HepG2 (cell line): ENCODE measurements around the gene LMTK2. TPM values are rescaled to one million over a fixed set of nuclear protein-coding genes. Genes with fewer than 3 reads are reported as not detected.

Experiments
- DNMT1 ChIP-seq: sonication (generic); formaldehyde crosslinking; IDR thresholded peaks from 2 replicates; pipeline ENCODE4 v1.5.1; 2020; ENCODE audit warnings: mild to moderate bottlenecking, missing genetic modification reagents
- FOXA3 ChIP-seq: IDR thresholded peaks from 2 replicates; pipeline ENCODE4 v1.6.1; 2016; ENCODE audit warnings: missing genetic modification reagents, missing compliant biosample characterization
- HDAC2 ChIP-seq: sonication (generic); formaldehyde crosslinking; IDR thresholded peaks from 2 replicates; pipeline ENCODE4 v1.4.0; 2020; ENCODE audit warnings: missing genetic modification reagents
- HOXA5 ChIP-seq: sonication (generic); formaldehyde crosslinking; IDR thresholded peaks from 2 replicates; pipeline ENCODE4 v1.4.0; 2020; ENCODE audit warnings: missing genetic modification reagents
- HOXA7 ChIP-seq: sonication (generic); formaldehyde crosslinking; IDR thresholded peaks from 2 replicates; pipeline ENCODE4 v1.8.1; 2022; ENCODE audit warnings: mild to moderate bottlenecking, missing genetic modification reagents, moderate library complexity
- HOXA9 ChIP-seq: sonication (generic); formaldehyde crosslinking; IDR thresholded peaks from 2 replicates; pipeline ENCODE4 v1.8.1; 2022; ENCODE audit warnings: missing genetic modification reagents, mild to moderate bottlenecking, moderate library complexity, borderline replicate concordance
- MAFF ChIP-seq: IDR thresholded peaks from 2 replicates; pipeline ENCODE4 v1.6.1; 2011; ENCODE audit warnings: low read depth, low read length, improper control_type of control experiment
- MLXIP ChIP-seq: sonication (generic); formaldehyde crosslinking; IDR thresholded peaks from 2 replicates; pipeline ENCODE4 v1.9.0; 2021; ENCODE audit warnings: missing genetic modification reagents, borderline replicate concordance
- MZF1 ChIP-seq: sonication (generic); formaldehyde crosslinking; IDR thresholded peaks from 2 replicates; pipeline ENCODE4 v1.8.1; 2023; ENCODE audit warnings: mild to moderate bottlenecking, missing genetic modification reagents, borderline replicate concordance
- SNAPC2 ChIP-seq: sonication (generic); formaldehyde crosslinking; IDR thresholded peaks from 2 replicates; pipeline ENCODE4 v1.8.1; 2022; ENCODE audit warnings: mild to moderate bottlenecking, missing genetic modification reagents
- SRSF9 ChIP-seq: fragments of 200-400 bp; formaldehyde crosslinking; IDR thresholded peaks from 2 replicates; pipeline ENCODE4 v1.6.1; 2018; ENCODE audit warnings: borderline replicate concordance, mild to moderate bottlenecking, low read depth, low read length; ENCODE audit not compliant: insufficient read depth, poor library complexity, severe bottlenecking
- TBX2 ChIP-seq: sonication (generic); formaldehyde crosslinking; IDR thresholded peaks from 2 replicates; pipeline ENCODE4 v1.5.0; 2020; ENCODE audit warnings: missing genetic modification reagents, mild to moderate bottlenecking, borderline replicate concordance
- U2AF1 ChIP-seq: fragments of 200-400 bp; formaldehyde crosslinking; optimal IDR thresholded peaks from 2 replicates; pipeline ENCODE3; 2017; ENCODE audit warnings: mild to moderate bottlenecking, low read depth, low read length
- ZNF12 ChIP-seq: sonication (generic); formaldehyde crosslinking; IDR thresholded peaks from 2 replicates; pipeline ENCODE4 v1.5.0; 2020; ENCODE audit warnings: missing genetic modification reagents
- ZNF460 ChIP-seq: sonication (generic); formaldehyde crosslinking; IDR thresholded peaks from 2 replicates; pipeline ENCODE4 v1.5.1; 2020; ENCODE audit warnings: missing genetic modification reagents, mild to moderate bottlenecking, borderline replicate concordance
- ZNF512 ChIP-seq: sonication (generic); formaldehyde crosslinking; IDR thresholded peaks from 2 replicates; pipeline ENCODE4 v1.4.0; 2020; ENCODE audit warnings: mild to moderate bottlenecking, missing genetic modification reagents
- ZNF737 ChIP-seq: sonication (generic); formaldehyde crosslinking; IDR thresholded peaks from 2 replicates; pipeline ENCODE4 v1.5.0; 2020; ENCODE audit warnings: missing genetic modification reagents, mild to moderate bottlenecking, borderline replicate concordance
- polyA plus RNA-seq, 8 experiments: library from polyadenylated mRNA; depleted of rRNA in 3 of 8; stranded (reverse) in 7 of 8; unstranded in 1 of 8; fragments of >200 nt; fragmentation: Illumina TruSeq in 4 of 8; extraction: Trizol in 4 of 8; gene quantifications; 2 replicates each; pipeline versions ENCODE4 v1.2.1 to v1.2.3, GENCODE V29; 2011 to 2016; ENCODE audit warnings: low read depth in 4 of 8, missing spikeins in 1 of 8, mixed read lengths in 1 of 8; ENCODE audit not compliant: insufficient read depth in 1 of 8
- total RNA-seq, 5 experiments: library from RNA; depleted of rRNA; stranded (reverse); fragments of >200 nt; fragmentation: Illumina TruSeq; extraction: Trizol; gene quantifications; 2 replicates each; pipeline ENCODE4 v1.2.3, GENCODE V29; 2016; ENCODE audit warnings: low read depth in 1 of 5
- TF ChIP-seq, protein P1 (sequence below): sonication (generic); formaldehyde crosslinking; IDR thresholded peaks from 2 replicates; pipeline ENCODE4 v1.5.1; 2020; ENCODE audit warnings: mild to moderate bottlenecking, missing genetic modification reagents
- TF ChIP-seq, protein P2 (sequence below): sonication (generic); formaldehyde crosslinking; IDR thresholded peaks from 2 replicates; pipeline ENCODE4 v1.4.0; 2020; ENCODE audit warnings: mild to moderate bottlenecking, missing genetic modification reagents
- TF ChIP-seq, protein P3 (sequence below): sonication (generic); formaldehyde crosslinking; IDR thresholded peaks from 2 replicates; pipeline ENCODE4 v1.8.0; 2022; ENCODE audit warnings: mild to moderate bottlenecking, missing genetic modification reagents

LMTK2 gene
- total and polyA plus RNA-seq, 2 of the 13 experiments (the other 11 are each of a cell fraction or from before 2014, with no cell fraction given) = 9.5 to 11.7 TPM

DNA sequence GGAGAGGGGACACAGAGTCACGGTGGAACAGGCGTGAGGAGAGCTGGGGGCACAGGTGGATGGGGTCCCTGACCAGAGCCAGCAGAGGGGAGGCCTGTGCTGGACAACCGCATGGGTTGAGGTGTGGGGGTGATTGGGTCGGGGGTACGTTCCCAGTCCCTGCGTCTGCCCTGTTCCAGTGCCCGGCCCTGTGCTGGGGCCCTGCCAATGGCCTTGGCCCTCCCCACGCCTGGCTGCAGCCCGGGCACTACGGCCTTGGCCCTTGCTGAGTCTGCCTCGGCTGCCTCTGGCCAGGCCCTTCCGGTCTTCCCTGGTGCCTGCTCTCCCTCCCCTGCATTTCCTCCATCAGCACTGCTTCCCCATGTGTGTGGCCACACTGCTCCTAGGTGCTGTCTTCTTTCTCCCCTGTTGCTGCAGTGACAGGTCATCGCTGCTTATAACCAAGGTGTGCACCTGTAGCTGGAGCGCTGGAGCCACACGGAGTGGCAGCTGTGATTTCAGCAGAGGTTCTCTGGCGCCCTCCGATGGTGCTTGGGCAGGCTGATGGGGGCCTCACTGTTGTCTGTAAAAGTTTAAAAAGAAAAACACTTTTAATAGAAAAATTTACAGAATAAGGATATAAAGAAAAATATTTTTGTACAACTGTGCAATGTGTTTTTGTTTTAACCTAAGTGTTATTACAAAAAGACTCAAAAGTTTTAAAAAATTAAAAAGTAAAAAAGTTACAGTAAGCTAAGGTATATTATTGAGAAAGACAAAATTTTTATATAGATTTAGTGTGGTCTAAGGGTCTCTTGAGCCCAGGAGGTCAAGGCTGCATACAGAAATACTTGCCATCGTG, 59.4 kb downstream of the LMTK2 start (continued):
- TF ChIP-seq, protein P1, sequence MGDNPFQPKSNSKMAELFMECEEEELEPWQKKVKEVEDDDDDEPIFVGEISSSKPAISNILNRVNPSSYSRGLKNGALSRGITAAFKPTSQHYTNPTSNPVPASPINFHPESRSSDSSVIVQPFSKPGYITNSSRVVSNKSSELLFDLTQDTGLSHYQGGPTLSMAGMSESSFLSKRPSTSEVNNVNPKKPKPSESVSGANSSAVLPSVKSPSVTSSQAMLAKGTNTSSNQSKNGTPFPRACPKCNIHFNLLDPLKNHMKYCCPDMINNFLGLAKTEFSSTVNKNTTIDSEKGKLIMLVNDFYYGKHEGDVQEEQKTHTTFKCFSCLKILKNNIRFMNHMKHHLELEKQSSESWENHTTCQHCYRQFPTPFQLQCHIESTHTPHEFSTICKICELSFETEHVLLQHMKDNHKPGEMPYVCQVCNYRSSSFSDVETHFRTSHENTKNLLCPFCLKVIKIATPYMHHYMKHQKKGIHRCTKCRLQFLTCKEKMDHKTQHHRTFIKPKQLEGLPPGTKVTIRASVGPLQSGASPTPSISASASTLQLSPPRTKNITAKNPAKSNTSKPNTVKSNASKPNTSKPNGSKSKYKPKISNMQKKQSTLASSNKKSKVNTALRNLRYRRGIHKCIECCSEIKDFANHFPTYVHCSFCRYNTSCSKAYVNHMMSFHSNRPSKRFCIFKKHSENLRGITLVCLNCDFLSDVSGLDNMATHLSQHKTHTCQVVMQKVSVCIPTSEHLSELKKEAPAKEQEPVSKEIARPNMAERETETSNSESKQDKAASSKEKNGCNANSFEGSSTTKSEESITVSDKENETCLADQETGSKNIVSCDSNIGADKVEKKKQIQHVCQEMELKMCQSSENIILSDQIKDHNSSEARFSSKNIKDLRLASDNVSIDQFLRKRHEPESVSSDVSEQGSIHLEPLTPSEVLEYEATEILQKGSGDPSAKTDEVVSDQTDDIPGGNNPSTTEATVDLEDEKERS (CRISPR knock-in tag) = no peak
- TF ChIP-seq ZNF12 (CRISPR knock-in tag) (no peak), U2AF1 (no peak), HOXA5 (no peak), ZNF460 (no peak), SNAPC2 (no peak), ZNF737 (CRISPR knock-in tag) (no peak), FOXA3 (CRISPR knock-in tag) (no peak), HOXA7 (CRISPR knock-in tag) (no peak), DNMT1 (CRISPR knock-in tag) (no peak), SRSF9 (no peak), ZNF512 (no peak), MAFF (no peak), HOXA9 (CRISPR knock-in tag) (no peak), MZF1 (CRISPR knock-in tag) (no peak), HDAC2 (CRISPR knock-in tag) (no peak), TBX2 (peak; percentile 29; the same call in 1 of the 2 replicates), MLXIP (CRISPR knock-in tag) (no peak)
- TF ChIP-seq, protein P2, sequence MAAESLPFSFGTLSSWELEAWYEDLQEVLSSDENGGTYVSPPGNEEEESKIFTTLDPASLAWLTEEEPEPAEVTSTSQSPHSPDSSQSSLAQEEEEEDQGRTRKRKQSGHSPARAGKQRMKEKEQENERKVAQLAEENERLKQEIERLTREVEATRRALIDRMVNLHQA (CRISPR knock-in tag) = no peak
- TF ChIP-seq, protein P3, sequence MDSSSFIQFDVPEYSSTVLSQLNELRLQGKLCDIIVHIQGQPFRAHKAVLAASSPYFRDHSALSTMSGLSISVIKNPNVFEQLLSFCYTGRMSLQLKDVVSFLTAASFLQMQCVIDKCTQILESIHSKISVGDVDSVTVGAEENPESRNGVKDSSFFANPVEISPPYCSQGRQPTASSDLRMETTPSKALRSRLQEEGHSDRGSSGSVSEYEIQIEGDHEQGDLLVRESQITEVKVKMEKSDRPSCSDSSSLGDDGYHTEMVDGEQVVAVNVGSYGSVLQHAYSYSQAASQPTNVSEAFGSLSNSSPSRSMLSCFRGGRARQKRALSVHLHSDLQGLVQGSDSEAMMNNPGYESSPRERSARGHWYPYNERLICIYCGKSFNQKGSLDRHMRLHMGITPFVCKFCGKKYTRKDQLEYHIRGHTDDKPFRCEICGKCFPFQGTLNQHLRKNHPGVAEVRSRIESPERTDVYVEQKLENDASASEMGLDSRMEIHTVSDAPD (CRISPR knock-in tag) = no peak
